ENCODE results near the gene NLK.
"Not testable (repeated sequence)": the region's sequence is repeated elsewhere in the genome, so short reads cannot be mapped to it uniquely, and the experiment has no call there.

Gene NLK

DNA sequence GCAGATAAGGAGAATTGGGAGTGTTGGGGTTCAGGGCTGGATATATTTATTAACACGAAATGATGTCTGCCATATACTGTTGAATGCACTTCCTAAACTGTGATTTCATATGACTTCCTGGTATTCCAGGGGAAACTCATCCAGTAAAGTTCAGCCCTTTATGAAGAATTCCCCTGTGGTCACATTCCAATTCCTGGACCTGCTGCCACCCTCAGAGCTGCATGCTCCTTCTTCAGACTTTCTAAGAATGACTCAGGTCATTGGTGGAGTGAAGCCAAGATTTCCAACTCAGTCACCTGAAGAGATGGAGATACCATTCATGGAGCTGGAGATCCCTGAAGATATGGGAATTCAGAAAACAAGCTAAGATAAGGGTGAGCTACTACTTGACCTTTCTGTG lies 162.3 kb downstream of the NLK start:
- no peak for DNase-seq

- DNase-seq: no peak
Measured at GRCh38 chr17:28206292-28206691, 163.8 kb downstream of the NLK start.

GRCh38 chr17:28211811-28212210 lies 169.3 kb downstream of the NLK start:
- DNase-seq: no peak

- DNase-seq: not testable (repeated sequence)
Measured at GRCh38 chr17:28213578-28213977, 171.1 kb downstream of the NLK start.

- no peak for DNase-seq
Measured at GRCh38 chr17:28216052-28216451, 173.6 kb downstream of the NLK start.

GRCh38 chr17:28216528-28216927 lies 174.1 kb downstream of the NLK start:
- no peak for DNase-seq

DNA sequence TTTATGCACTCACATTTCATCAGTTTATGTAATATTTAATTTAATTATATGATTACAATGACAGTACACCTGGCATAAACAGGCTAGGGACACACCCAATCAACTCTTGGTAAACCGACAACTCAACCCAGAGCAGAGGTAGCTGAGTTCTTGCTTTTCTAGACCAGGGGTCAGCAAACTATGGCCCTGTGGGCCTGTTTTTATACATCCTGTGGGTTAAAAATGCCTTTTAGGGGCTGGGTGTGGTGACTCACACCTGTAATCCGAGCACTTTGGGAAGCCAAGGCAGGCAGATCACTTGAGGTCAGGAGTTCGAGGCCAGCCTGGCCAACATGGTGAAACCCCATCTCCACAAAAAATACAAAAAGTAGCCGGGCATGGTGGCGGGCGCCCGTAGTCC lies 177.3 kb downstream of the NLK start:
- DNase-seq: no peak

GRCh38 chr17:28221751-28222414 lies 179.4 kb downstream of the NLK start:
- no peak for DNase-seq

DNA sequence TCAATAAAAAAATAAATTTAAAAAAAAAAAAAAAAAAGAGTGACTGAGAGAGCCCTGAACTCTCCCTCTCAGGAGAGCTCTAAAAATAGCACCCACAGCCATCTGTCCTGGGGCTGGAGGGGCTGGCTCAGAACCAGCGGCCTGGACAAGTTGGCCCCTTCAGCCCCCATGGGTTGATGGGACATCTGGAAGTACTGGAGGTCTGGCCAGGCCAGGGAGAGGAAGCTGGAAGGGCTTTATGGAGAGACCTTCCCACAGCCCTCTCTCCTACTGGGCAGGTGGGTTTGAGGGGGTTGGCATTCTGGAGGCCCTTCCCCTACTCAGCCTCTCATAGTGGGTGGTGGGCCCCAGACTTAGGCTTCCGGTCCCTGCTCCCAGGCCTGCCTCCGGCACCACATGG lies 182.8 kb downstream of the NLK start:
- no peak for DNase-seq

GRCh38 chr17:28225867-28226266 lies 183.4 kb downstream of the NLK start:
- no peak for DNase-seq

GRCh38 chr17:28226563-28227315 lies 184.3 kb downstream of the NLK start:
- DNase-seq: no peak

DNA sequence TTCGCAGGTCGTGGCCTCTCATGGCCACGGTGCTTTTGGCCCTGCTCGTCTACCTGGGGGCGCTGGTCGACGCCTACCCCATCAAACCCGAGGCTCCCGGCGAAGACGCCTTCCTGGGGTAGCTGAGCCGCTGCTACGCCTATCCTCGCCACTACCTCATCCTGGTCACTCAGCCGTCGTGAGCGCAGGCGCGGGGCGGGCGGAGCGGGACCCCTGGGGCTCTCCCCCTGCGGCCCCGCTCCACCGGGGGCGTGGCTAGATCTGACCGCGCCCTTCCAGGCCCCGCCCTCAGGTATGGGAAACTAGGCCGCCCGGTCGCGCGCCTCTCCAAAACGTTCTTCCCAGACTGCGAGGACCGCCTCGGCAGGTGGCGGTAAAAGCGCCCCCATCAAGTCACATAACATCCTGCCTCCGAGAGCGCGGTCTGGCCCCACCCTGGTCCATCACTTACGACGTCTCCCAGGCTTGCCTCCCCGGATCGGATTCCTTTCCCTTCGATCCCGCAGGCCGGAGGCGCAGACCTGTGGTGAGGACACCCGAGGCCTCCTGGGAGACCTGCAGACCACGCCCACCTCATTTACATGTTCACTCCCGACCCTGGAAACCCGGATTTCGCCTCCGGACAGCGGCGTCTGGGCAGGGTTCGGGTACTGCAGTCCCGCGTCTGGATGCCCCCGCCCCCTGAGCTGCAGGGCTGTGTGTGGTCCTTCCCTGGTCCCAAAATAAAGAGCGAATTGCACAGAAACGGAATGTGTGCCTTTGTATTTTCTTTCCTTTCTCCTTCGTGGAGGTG lies 185.0 kb downstream of the NLK start:
- no peak for DNase-seq

DNA sequence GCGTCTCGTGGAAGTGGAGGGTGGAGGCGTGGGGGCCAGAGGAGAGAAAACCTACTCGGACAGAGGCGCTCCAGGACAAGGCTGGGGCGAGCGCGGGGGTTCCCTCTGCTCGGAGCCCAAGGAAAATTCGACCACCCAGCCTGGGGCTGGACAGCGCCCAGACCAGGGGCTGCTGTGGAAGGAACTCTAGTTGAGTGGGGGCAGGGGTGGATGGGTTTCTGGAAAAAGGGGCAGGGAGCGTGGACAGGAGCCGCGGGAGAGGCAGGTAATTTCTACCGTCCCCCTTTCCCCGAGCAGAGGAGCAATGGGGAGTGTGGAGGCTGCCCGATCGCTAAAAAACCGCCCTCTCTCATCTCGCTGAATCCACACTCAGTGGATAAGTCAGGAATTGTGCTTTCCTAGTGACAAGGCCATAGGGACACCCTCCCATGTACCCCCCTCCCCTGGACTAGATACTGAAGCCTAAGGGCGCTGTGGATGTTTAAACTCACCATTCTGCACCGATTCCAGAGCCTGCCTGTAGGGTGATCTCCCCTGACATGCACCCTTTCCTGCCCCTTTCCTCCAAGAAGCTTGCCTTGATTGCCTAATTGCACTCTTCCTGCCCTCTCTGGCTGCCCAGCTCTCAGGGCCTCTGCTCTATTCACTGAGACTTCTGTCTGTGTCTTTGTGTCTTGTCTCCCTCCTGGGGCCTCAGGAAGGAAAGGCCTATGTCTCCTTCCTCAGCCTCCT lies 185.8 kb downstream of the NLK start:
- DNase-seq: no peak

- DNase-seq: no peak
Measured at GRCh38 chr17:28228986-28229729, 186.7 kb downstream of the NLK start.

- no peak for DNase-seq
Measured at GRCh38 chr17:28230011-28230410, 187.5 kb downstream of the NLK start.

DNA sequence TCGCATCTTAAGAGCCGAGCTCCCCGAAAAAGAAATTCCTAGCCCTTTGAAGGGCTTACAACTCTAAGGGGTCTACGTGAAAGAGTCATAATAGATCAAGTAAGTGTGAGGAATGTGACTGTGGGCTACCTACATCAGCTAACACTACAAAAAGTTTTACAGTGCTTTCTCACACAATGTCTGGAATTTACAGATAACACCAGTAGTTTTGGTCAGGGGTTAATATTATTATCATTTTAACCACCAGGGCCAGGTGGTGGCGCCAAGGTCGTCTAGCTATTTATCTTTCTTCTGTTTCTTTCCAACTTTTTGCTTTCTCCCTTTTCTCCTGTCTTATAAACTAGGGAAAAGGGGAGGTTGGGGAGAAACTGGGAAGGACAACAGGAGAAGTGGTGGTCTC lies 188.1 kb downstream of the NLK start:
- DNase-seq: not testable (repeated sequence)

- not testable (repeated sequence) for DNase-seq
Measured at GRCh38 chr17:28231624-28232023, 189.1 kb downstream of the NLK start.

DNA sequence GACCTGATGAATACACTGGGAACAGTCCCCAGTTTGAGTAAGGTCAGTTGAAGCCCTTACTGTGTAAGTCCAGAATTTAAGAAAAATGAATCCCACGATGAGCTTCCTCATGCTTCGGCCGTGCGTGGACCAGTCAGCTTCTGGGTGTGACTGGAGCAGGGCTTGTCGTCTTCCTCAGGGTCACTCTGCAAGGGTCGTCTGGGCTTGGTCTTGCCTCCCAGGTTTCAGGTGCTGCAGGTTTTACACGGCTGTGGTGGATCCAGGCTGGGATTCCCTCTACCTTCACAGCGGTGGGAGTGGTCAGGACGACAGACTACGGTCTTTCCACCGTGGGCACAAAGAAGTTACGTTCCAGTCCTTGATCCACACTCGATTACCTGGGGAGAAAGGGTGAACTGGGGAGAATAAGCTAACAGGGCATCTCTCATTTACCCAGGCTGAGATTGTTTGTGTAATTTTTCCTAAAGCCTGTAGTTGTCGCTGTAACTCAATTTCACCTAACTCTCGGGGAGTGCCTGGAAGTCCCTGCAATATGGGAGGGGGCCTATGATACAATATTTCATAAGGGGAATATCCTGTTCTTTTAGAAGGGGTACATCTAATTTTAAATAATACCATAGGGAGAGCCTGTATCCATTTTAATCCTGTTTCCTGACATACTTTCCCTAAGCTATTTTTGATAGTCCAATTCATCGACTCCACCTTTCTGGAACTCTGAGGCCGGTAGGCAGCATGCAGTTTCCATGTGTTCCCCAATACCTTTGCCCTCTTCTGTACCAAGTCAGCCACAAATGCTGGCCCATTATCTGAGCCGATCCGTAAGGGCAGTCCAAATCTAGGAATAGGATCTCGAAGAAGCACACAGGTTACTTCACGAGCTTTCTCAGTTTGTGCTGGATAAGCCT lies 190.7 kb downstream of the NLK start:
- not testable (repeated sequence) for DNase-seq

GRCh38 chr17:28233872-28234856 lies 191.7 kb downstream of the NLK start:
- DNase-seq: not testable (repeated sequence)

Measured in left hindlimb (tissue), 1 donor.